Activated CD8-positive, alpha-beta T cell treated with anti-CD3 and anti-CD28 coated beads for 36 hours (primary cell): Measurements from ENCODE around the gene BET1. TPM values are rescaled to one million over a fixed set of nuclear protein-coding genes. Genes with fewer than 3 reads are reported as not detected.

Source experiments
- ATAC-seq: fragments of 200-7000 bp; cut with Tn5 transposase; one replicate; pipeline ENCODE4 v1.10.0; 2021; ENCODE audit warnings: mild to moderate bottlenecking, moderate library complexity
- CTCF ChIA-PET: fragments of 350-600 bp; sonication (Branson Sonifier 250); formaldehyde crosslinking; loops from one replicate; lab custom pipeline; 2021; ENCODE audit warnings: antibody characterized with exemption; lab: Charles Lee
- POLR2A ChIA-PET: fragments of 350-600 bp; sonication (Branson Sonifier 250); formaldehyde crosslinking; loops from one replicate; lab custom pipeline; 2021; ENCODE audit warnings: antibody characterized with exemption; lab: Charles Lee
- DNase-seq: peaks from one replicate; pipeline ENCODE4 v3.0.0-alpha.2; 2020
- H3K27ac Mint-ChIP-seq: one replicate; pipeline ENCODE4 v1.8.0; 2021; ENCODE audit warnings: mild to moderate bottlenecking, mixed read lengths
- H3K27me3 Mint-ChIP-seq: one replicate; pipeline ENCODE4 v1.8.0; 2021; ENCODE audit warnings: mixed read lengths
- H3K36me3 Mint-ChIP-seq: one replicate; pipeline ENCODE4 v1.8.0; 2021; ENCODE audit warnings: low read depth, mixed read lengths
- H3K4me1 Mint-ChIP-seq: one replicate; pipeline ENCODE4 v1.8.0; 2021; ENCODE audit warnings: low read depth, mixed read lengths
- H3K4me3 Mint-ChIP-seq: one replicate; pipeline ENCODE4 v1.8.0; 2021; ENCODE audit warnings: mild to moderate bottlenecking, moderate library complexity, mixed read lengths
- H3K9me3 Mint-ChIP-seq: one replicate; pipeline ENCODE4 v1.8.0; 2021; ENCODE audit warnings: mixed read lengths
- intact Hi-C: fragments of 100-400 bp; cut with micrococcal nuclease; formaldehyde crosslinking; loops from one replicate; pipeline ENCODE4 v1.10.0; 2022
- total RNA-seq, 2 experiments: library from RNA; stranded (reverse); gene quantifications; one replicate each; pipeline ENCODE4 v1.2.3, GENCODE V29; 2021
- TF ChIP-seq, protein P1 (sequence below): fragments of 200-600 bp; IDR thresholded peaks from one replicate; pipeline ENCODE4 v1.8.0; 2022; ENCODE audit warnings: antibody characterized with exemption, mild to moderate bottlenecking

BET1 gene
- total RNA-seq, 2 experiments from 2014 or later = 17.6 to 20.8 TPM

DNA sequence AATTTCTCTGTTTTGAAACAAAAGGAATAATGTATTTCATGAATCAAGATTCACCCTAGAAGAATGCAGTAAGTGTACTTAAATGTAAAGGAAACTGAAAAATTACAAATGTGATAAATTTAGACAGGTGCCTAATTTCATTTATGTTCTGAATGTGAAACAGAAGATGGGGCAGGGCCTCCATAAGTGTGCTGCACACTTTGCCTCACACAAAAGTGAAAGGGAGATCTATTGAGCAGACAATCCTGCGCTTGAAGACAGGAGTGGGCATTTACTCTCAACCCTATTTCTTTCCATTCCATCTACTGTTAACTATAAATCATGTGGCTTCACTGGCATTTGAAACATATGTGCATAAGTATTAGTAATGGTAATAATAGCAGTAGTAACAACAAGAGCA lies 46.4 kb downstream of the BET1 start:
- H3K36me3 Mint-ChIP-seq = no peaks in the 10 kb centered on the region
- H3K9me3 Mint-ChIP-seq = no peaks in the 10 kb centered on the region
- CTCF ChIA-PET = no interaction called here
- no peaks in the 10 kb centered on the region for H3K27me3 Mint-ChIP-seq
- no peak for DNase-seq
- no peak overlapping the region for H3K27ac Mint-ChIP-seq
- intact Hi-C loops = no loop called here
- POLR2A ChIA-PET = no interaction called here
- ATAC-seq = no peak
- H3K4me1 Mint-ChIP-seq = no peaks in the 10 kb centered on the region
- H3K4me3 Mint-ChIP-seq = no peak overlapping the region
- TF ChIP-seq, protein P1, sequence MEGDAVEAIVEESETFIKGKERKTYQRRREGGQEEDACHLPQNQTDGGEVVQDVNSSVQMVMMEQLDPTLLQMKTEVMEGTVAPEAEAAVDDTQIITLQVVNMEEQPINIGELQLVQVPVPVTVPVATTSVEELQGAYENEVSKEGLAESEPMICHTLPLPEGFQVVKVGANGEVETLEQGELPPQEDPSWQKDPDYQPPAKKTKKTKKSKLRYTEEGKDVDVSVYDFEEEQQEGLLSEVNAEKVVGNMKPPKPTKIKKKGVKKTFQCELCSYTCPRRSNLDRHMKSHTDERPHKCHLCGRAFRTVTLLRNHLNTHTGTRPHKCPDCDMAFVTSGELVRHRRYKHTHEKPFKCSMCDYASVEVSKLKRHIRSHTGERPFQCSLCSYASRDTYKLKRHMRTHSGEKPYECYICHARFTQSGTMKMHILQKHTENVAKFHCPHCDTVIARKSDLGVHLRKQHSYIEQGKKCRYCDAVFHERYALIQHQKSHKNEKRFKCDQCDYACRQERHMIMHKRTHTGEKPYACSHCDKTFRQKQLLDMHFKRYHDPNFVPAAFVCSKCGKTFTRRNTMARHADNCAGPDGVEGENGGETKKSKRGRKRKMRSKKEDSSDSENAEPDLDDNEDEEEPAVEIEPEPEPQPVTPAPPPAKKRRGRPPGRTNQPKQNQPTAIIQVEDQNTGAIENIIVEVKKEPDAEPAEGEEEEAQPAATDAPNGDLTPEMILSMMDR = no peak

DNA sequence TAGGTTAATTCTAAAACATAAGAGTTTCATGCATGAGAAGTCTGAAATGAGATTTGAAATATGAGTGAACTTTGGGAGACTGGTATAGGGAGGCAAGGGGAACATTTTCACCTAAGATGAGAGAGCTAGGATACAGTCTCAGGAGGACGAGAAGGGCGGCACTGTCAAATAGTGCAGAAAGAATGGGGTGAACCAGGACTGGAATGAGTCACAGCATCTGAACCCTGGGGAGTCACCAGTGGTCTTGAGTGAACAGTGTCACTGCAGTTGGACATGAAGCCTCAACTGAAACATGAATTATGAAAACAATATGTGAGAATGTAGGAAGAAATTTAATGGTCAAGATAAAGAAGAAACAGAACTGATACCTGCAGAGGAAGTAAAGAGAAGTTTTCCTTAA lies 48.9 kb downstream of the BET1 start:
- no peaks in the 10 kb centered on the region for H3K9me3 Mint-ChIP-seq
- no peak for DNase-seq
- no peak for ATAC-seq
- ChIA-PET POLR2A (no interaction called here), CTCF (no interaction called here)
- no peaks in the 10 kb centered on the region for H3K27me3 Mint-ChIP-seq
- TF ChIP-seq, protein P1 = no peak
- H3K27ac Mint-ChIP-seq = no peak overlapping the region
- H3K4me3 Mint-ChIP-seq = no peak overlapping the region
- no peaks in the 10 kb centered on the region for H3K4me1 Mint-ChIP-seq
- no peaks in the 10 kb centered on the region for H3K36me3 Mint-ChIP-seq
- intact Hi-C loops = no loop called here

DNA sequence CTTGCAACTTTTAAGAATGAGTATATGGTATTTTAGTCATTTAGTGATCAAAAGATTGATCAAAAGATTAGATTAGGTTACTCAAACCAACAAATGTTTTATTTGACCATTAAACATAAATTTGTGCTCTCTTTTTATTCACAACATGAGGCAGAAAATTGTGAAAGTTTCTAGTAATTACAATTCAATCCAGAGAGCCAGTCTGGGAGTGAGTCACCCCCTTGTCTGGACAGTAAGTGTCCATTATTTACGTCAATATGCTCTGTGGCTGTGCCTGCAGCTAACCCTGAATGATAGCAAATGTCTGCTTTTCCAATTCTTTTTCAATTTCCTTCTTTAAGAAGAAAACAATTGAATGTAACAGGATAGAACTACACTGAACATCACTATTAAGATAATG lies 54.7 kb downstream of the BET1 start:
- CTCF ChIA-PET = no interaction called here
- TF ChIP-seq, protein P1 = no peak
- H3K36me3 Mint-ChIP-seq = no peaks in the 10 kb centered on the region
- H3K9me3 Mint-ChIP-seq = no peaks in the 10 kb centered on the region
- no peak overlapping the region for H3K27ac Mint-ChIP-seq
- no peak overlapping the region for H3K4me3 Mint-ChIP-seq
- DNase-seq (no peak), ATAC-seq (no peak)
- POLR2A ChIA-PET = no interaction called here
- peaks cover 4% of the 10 kb centered on the region for H3K27me3 Mint-ChIP-seq
- intact Hi-C loops = loop anchor here (10.0 kb wide), 1 partner anchor 65 kb away; no protein-coding TSS in a partner anchor
- H3K4me1 Mint-ChIP-seq = no peaks in the 10 kb centered on the region

DNA sequence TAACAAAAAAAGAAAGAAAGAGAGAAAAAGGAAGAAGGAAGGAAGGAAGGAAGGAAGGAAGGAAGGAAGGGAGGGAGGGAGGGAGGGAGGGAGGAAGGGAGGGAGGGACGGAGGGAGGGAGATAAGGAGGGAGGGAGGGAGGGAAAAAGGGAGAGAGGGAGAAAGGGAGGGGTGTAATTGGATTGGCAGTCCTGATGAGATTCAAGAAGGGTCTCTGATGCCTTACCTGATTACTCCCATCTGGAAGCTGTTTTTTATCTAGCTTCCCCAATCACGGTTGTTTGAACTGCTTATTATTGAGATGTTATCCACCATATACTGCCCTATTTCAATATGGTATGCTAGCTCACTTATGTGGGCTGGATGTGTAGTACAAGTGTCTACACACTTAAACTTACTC lies 55.3 kb downstream of the BET1 start:
- TF ChIP-seq, protein P1 = no peak
- no peak for ATAC-seq

DNA sequence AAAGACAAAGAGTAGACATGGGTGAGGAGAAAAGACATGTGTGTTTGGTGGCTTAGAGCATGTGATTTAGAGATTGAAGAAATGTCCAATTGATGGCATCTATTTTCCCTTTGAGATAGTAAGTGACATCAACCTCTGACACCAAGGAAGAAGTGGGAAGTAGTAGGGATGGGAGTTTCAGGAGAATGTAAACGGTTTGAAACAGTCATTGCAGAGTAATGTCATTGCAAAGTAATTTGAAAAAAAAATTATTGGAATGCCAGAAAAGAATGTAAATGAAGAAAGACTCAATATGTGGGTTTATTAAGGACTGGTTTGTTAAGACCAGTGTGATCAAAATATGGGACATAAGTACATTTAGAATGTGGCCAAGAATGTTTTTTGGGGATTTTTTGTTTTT lies 56.0 kb downstream of the BET1 start:
- ATAC-seq (no peak), DNase-seq (no peak)
- Mint-ChIP-seq H3K36me3 (no peaks in the 10 kb centered on the region), H3K4me3 (no peak overlapping the region), H3K9me3 (no peaks in the 10 kb centered on the region), H3K4me1 (no peaks in the 10 kb centered on the region), H3K27me3 (peaks cover 6% of the 10 kb centered on the region), H3K27ac (no peak overlapping the region)
- CTCF ChIA-PET = no interaction called here
- intact Hi-C loops = loop anchor here (10.0 kb wide), 1 partner anchor 63 kb away; no protein-coding TSS in a partner anchor
- POLR2A ChIA-PET = no interaction called here
- TF ChIP-seq, protein P1 = no peak

More for the DNA sequence above, 55.3 kb downstream of the BET1 start:
- POLR2A ChIA-PET = no interaction called here
- CTCF ChIA-PET = no interaction called here
- Mint-ChIP-seq H3K27ac (no peak overlapping the region), H3K27me3 (peaks cover 4% of the 10 kb centered on the region), H3K36me3 (no peaks in the 10 kb centered on the region), H3K4me1 (no peaks in the 10 kb centered on the region), H3K9me3 (no peaks in the 10 kb centered on the region), H3K4me3 (no peak overlapping the region)
- DNase-seq = no peak
- intact Hi-C loops = loop anchor here (10.0 kb wide), 1 partner anchor 64 kb away; no protein-coding TSS in a partner anchor
